ENCODE measurements around the gene MYH14. TPM values are rescaled to one million over a fixed set of nuclear protein-coding genes. Genes with fewer than 3 reads are reported as not detected.
"Not testable (repeated sequence)": the region's sequence is repeated elsewhere in the genome, so short reads cannot be mapped to it uniquely, and the experiment has no call there.

MYH14 gene
- total and polyA plus RNA-seq, 5 experiments from 2014 or later = not detected

DNA sequence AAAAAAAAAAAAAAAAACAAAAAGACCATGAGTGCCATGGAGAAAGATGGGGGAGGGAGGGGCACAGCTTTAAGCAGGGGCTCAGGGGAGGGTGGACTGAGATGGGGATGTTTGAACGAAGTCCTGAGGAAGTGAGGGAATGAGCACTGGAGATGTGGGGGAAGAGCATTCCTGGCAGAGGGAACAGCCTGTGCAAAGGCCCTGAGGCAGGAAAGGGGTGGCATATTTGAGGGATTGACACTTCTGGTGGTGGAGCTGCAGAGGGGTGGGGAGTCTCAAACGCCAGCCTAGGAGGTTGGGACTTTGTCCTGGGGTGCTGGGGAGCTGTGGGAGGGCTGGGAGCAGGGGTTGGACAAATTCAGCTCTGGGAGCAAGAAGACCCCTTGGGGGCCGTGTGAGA is 29.2 kb downstream of the MYH14 start:
- Mint-ChIP-seq H3K9me3 (peaks cover 0 to 3% (median 0%) of the 10 kb centered on the region in 9 donors), H3K27ac (peak overlapping the region in 1 of 10 donors; percentile 13), H3K36me3 (no peaks in the 10 kb centered on the region), H3K4me3 (no peak overlapping the region), H3K4me1 (peaks cover 0 to 1% (median 0%) of the 10 kb centered on the region in 4 donors), H3K27me3 (peaks cover 7 to 33% (median 17%) of the 10 kb centered on the region in 5 donors)
- no peak for ATAC-seq
- POLR2A ChIA-PET = no interaction called here
- no peak for DNase-seq

DNA sequence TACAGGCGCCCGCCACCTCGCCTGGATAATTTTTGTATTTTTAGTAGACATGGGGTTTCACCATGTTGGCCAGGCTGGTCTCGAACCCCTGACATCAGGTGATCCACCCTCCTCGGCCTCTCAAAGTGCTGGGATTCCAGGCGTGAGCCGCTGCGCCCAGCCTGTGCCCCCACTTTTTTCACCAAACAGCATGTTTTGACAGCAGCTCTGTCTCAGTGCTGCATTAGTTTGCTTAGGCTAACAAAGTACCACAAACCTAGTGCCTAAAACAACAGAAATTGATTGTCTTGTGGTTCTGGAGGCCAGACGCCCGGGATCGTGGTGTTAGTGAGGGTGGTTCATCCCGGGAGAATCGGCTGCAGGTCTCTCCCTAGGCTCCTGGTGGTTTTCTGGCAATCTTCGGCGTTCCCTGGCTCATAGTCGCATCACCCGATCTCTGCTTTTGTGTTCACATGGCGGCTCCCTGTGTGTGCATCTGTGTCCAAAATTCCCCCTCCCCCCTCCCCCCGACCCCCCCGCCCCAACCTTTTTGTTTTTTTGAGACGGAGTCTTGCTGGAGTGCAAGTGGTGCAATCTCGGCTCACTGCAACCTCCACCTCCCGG is 30.0 kb downstream of the MYH14 start:
- H3K4me1 Mint-ChIP-seq = peaks cover 0 to 1% (median 0%) of the 10 kb centered on the region in 4 donors
- POLR2A ChIA-PET = no interaction called here
- H3K27me3 Mint-ChIP-seq = peaks cover 7 to 37% (median 16%) of the 10 kb centered on the region in 5 donors
- H3K27ac Mint-ChIP-seq = no peak overlapping the region
- H3K4me3 Mint-ChIP-seq = no peak overlapping the region
- H3K36me3 Mint-ChIP-seq = no peaks in the 10 kb centered on the region
- peaks cover 0 to 3% (median 0%) of the 10 kb centered on the region in 9 donors for H3K9me3 Mint-ChIP-seq
- DNase-seq (no peak), ATAC-seq (no peak)

DNA sequence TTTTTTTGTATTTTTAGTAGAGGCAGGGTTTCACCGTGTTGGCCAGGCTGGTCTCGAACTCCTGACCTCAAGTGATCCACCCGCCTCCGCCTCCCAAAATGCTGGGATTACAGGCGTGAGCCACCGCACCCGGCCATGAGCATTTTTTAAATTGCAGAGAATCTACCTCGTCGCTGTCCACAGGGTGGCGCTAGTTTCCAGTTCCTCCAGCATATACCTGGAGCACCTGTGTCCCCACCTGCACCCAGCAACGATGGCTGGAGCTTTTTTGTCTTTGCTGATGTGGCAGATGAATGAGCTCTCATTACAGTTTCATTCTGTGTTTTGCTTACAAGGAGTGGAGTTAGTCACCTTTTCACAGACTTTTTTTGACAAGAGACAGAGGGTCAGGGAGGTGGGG is 34.1 kb downstream of the MYH14 start:
- POLR2A ChIA-PET = not testable (repeated sequence)

DNA sequence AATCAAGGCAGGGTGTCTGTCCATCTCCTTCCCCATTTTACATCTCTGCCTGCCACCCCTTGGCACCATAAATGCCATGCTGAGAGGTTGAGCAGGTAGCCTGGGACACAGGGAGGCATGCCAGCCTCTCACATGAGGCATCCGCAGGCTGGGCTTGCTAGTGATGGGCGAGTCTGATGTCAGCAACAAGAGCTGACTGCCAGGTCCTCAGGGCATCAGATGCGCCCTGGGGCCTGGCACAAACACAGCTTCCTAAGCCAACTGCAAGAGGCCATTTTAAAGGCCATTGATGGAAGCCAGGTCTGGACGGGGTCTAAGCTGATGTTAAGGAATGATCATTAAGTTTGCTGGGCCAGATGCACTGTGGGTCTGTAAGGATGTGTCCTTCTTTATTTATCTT is 34.6 kb downstream of the MYH14 start:
- DNase-seq = no peak
- Mint-ChIP-seq H3K4me3 (no peak overlapping the region), H3K4me1 (no peaks in the 10 kb centered on the region), H3K36me3 (no peaks in the 10 kb centered on the region), H3K9me3 (peaks cover 0 to 5% (median 0%) of the 10 kb centered on the region in 9 donors), H3K27me3 (peaks cover 13 to 29% (median 21%) of the 10 kb centered on the region in 5 donors), H3K27ac (no peak overlapping the region)
- no peak for ATAC-seq
- POLR2A ChIA-PET = no interaction called here

More for the DNA sequence above, 34.1 kb downstream of the MYH14 start:
- not testable (repeated sequence) for H3K36me3 Mint-ChIP-seq, H3K9me3 Mint-ChIP-seq, H3K4me3 Mint-ChIP-seq, H3K27ac Mint-ChIP-seq, DNase-seq, ATAC-seq, H3K4me1 Mint-ChIP-seq
- peaks cover 13 to 29% (median 19%) of the 10 kb centered on the region in 5 donors for H3K27me3 Mint-ChIP-seq

DNA sequence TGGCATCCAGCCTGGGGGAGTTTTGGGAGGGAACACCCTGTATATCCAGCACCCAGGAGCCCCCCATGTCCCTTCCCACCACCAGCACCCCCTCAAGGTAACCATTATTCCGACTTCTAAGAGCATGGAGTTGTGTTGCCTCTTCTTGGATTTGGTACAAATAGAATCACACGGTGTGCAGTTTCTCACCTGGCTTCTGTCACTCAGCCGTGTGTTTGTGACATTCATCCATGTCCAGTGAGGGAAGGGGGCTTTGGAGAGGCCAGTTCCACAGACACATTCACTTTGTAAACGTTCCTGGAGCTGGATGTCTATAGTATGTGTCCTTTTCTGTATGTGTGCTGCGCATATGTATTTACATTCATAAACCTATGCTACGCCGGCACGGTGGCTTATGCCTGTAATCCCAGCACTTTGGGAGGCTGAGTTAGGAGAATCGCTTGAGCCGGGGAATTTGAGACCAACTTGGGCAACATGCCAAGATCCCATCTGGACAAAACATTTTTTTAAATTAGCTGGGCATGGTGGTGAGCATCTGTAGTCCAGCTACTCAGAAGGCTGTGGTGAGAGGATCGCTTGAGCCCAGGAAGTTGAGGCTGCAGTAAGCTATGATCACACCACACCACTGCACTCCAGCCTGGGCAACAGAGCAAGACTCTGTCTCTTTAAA is 36.6 kb downstream of the MYH14 start:
- Mint-ChIP-seq H3K27me3 (peaks cover 11 to 36% (median 23%) of the 10 kb centered on the region in 5 donors), H3K4me3 (no peak overlapping the region), H3K9me3 (peaks cover 0 to 7% (median 0%) of the 10 kb centered on the region in 9 donors), H3K27ac (no peak overlapping the region), H3K36me3 (no peaks in the 10 kb centered on the region), H3K4me1 (no peaks in the 10 kb centered on the region)
- POLR2A ChIA-PET = no interaction called here
- ATAC-seq (no peak), DNase-seq (no peak)

DNA sequence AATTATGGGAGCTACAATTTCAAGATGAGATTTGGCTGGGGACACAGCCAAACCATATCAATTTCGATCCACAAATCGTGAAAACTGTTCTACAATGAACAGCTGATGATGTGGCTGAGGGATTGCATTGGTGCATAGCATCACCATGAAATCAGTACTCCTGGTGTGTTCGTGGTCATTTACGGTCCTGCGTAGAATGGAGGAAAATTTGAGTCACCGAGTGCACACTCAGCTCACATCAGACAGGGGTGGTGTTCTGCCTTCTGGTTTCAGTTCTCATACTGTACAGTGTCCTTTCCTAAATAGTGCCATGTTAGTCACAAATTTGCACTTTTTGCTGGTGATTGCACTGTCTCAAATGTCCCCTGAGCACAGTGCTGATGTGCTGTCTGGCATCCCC is 39.2 kb downstream of the MYH14 start:
- Mint-ChIP-seq H3K27ac (no peak overlapping the region), H3K36me3 (no peaks in the 10 kb centered on the region), H3K27me3 (peaks cover 8 to 47% (median 21%) of the 10 kb centered on the region in 5 donors), H3K4me3 (no peak overlapping the region), H3K4me1 (no peaks in the 10 kb centered on the region), H3K9me3 (peaks cover 0 to 7% (median 0%) of the 10 kb centered on the region in 9 donors)
- ATAC-seq = no peak
- POLR2A ChIA-PET = no interaction called here
- DNase-seq = no peak

DNA sequence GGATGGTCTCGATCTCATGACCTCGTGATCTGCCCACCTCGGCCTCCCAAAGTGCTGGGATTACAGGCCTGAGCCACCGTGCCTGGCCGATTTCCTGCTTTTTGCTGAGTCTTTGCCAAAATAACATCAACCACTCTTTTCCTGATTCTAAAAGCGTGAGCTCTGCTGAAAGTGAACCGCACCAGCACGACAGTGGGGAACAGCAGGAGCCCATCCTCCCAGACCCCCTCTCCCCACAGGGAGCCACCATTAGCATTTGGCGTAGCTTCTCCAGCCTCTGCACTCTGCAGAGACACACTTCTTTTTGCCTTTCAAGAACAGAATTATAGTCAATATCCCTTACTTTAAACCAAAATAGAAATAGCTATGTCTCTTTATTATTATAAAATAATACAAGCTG is 41.3 kb downstream of the MYH14 start:
- Mint-ChIP-seq H3K4me3 (no peak overlapping the region), H3K9me3 (peaks cover 0 to 8% (median 0%) of the 10 kb centered on the region in 9 donors), H3K27me3 (peaks cover 10 to 45% (median 18%) of the 10 kb centered on the region in 5 donors), H3K4me1 (no peaks in the 10 kb centered on the region), H3K36me3 (no peaks in the 10 kb centered on the region), H3K27ac (no peak overlapping the region)
- ATAC-seq (no peak), DNase-seq (no peak)
- POLR2A ChIA-PET = no interaction called here

DNA sequence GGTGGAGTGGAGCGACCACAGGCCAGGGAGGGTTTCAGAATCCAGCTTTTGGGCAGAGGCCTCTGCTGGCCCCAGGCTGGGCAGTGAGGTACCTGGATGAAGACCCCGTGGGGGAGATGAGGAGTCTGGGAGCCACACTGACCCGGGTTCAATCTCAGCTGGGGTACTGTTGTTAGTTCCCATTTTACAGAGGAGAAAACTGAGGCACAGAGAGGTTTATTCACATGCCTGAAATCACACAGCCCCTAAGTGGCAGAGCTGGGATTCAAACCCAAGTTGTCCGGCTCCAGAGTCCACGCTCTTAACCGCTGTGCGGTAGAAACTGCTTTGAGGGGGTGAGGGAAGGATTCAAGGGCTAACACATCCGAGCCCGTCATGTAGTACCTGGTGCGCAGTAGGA is 45.0 kb downstream of the MYH14 start:
- no peak for DNase-seq
- POLR2A ChIA-PET = no interaction called here
- Mint-ChIP-seq H3K36me3 (peaks cover 2 to 6% (median 3%) of the 10 kb centered on the region in 3 donors), H3K27me3 (peaks cover 3 to 49% (median 30%) of the 10 kb centered on the region in 5 donors), H3K9me3 (peaks cover 0 to 22% (median 6%) of the 10 kb centered on the region in 9 donors), H3K27ac (peak overlapping the region in 1 of 10 donors; percentile 44), H3K4me3 (no peak overlapping the region), H3K4me1 (no peaks in the 10 kb centered on the region)
- ATAC-seq = no peak

DNA sequence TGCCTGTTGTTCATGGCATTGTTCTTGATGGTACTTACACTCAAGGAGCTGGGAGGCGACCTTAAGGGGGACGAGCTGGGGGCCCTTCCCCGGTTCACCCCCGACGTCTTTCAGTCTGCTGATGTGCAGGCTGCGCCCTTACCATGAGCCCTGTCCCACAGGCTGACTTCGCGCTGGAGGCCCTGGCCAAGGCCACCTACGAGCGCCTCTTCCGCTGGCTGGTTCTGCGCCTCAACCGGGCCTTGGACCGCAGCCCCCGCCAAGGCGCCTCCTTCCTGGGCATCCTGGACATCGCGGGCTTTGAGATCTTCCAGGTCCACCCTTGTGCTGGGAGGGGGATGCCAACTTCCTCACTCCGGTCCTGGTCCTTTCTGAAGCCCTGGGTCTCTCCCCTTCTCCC is 45.4 kb downstream of the MYH14 start:
- POLR2A ChIA-PET = no interaction called here
- Mint-ChIP-seq H3K4me3 (no peak overlapping the region), H3K4me1 (no peaks in the 10 kb centered on the region), H3K27ac (no peak overlapping the region), H3K9me3 (peaks cover 0 to 26% (median 4%) of the 10 kb centered on the region in 9 donors), H3K36me3 (peaks cover 2 to 6% (median 3%) of the 10 kb centered on the region in 3 donors), H3K27me3 (peaks cover 3 to 49% (median 30%) of the 10 kb centered on the region in 5 donors)
- DNase-seq = no peak
- ATAC-seq = no peak

DNA sequence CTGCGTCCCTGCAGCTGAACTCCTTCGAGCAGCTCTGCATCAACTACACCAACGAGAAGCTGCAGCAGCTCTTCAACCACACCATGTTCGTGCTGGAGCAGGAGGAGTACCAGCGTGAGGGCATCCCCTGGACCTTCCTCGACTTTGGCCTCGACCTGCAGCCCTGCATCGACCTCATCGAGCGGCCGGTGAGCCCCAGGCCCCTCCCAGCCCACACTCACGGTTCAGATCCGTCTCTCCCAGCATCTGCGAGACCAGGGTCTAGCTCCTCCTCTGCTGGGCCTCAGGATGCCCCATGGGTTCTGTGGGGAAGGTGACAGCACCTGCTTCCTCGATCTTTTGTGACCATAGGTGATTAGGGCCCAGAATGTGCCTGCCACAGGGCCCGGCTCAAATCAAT is 46.2 kb downstream of the MYH14 start:
- Mint-ChIP-seq H3K4me1 (no peaks in the 10 kb centered on the region), H3K9me3 (peaks cover 0 to 32% (median 4%) of the 10 kb centered on the region in 9 donors), H3K27ac (no peak overlapping the region), H3K4me3 (no peak overlapping the region), H3K27me3 (peaks cover 6 to 51% (median 31%) of the 10 kb centered on the region in 5 donors), H3K36me3 (peaks cover 5 to 12% (median 8%) of the 10 kb centered on the region in 3 donors)
- POLR2A ChIA-PET = no interaction called here
- ATAC-seq (no peak), DNase-seq (no peak)

DNA sequence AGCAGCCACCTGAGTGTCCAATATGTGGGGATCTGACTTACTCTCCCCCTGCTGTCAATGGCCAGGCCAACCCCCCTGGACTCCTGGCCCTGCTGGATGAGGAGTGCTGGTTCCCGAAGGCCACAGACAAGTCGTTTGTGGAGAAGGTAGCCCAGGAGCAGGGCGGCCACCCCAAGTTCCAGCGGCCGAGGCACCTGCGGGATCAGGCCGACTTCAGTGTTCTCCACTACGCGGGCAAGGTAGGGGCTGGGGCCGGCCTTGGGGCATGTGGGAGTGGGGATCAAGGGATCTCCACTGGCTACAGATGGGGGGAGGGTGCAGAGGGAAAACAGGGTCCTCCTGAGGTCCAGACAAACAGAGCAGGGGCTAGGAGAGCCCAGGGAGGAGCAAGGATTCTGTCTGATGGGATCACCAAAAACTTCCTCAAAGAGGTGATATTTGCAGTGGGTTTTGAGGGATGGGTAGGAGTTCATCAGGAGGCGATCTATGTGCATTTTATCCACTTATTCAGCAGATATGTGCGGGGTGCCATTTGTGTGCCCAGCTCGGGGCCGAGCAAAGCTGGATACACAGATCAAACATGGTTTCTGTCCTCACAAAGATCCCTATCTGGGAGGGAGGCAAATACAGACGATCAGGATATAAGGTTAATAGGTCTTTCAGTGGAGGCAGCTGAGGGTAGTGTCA is 47.2 kb downstream of the MYH14 start:
- POLR2A ChIA-PET = no interaction called here
- Mint-ChIP-seq H3K27ac (no peak overlapping the region), H3K27me3 (peaks cover 10 to 59% (median 33%) of the 10 kb centered on the region in 5 donors), H3K4me1 (no peaks in the 10 kb centered on the region), H3K4me3 (no peak overlapping the region), H3K9me3 (peaks cover 0 to 41% (median 14%) of the 10 kb centered on the region in 9 donors), H3K36me3 (peaks cover 5 to 17% (median 9%) of the 10 kb centered on the region in 3 donors)
- ATAC-seq = no peak
- no peak for DNase-seq

DNA sequence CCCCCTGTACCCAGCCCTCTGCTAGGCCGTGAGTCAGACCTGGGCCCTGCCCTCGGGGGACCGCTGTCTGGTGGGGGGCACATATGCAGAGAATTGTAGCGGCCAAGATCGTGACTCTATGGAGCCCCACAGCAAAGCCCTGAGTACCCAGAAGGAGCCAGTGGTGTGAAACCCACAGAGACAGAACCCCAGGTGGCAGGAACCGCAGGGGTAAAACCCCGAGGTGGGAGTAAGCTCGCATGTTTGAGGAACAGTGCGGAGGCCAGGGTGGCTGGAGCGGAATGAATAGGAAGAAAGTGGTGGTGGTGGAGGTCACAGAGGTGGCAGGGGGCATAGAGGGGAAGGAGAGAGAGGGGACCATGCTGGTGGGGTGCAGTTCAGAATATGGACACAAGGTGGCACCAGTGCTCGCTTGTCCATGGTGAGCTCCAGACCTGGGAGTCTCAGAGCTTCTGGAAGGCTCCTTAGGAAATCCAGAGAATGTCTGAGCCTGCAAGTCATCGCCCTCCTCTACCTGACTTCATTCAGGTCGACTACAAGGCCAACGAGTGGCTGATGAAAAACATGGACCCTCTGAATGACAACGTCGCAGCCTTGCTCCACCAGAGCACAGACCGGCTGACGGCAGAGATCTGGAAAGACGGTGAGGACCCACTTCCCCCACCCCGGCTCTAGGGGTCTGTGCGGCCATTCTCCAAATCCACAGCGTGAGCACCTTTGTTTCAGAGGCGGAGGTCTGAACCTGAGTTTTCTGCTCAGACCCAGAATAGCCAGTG is 48.9 kb downstream of the MYH14 start:
- ATAC-seq (no peak), DNase-seq (peak in 1 of 10 donors; percentile 4)
- Mint-ChIP-seq H3K36me3 (peaks cover 5 to 17% (median 9%) of the 10 kb centered on the region in 3 donors), H3K27me3 (peaks cover 10 to 51% (median 42%) of the 10 kb centered on the region in 5 donors), H3K27ac (peak overlapping the region in 1 of 10 donors; percentile 49), H3K4me1 (no peaks in the 10 kb centered on the region), H3K4me3 (peak overlapping the region in 1 of 10 donors; percentile 25), H3K9me3 (peaks cover 0 to 50% (median 16%) of the 10 kb centered on the region in 9 donors)
- POLR2A ChIA-PET = no interaction called here
